HG03571 (cell line): ENCODE measurements around the gene CREB5.
"Not testable (repeated sequence)": the region's sequence is repeated elsewhere in the genome, so short reads cannot be mapped to it uniquely, and the experiment has no call there.

Experiments used
- ATAC-seq: cut with Tn5 transposase; IDR thresholded peaks from one replicate; pipeline ENCODE4 v1.9.1; 2021; ENCODE audit not compliant: unreplicated experiment

Gene CREB5

GRCh38 chr7:28573059-28573553, 160.8 kb downstream of the CREB5 start:
- no peak for ATAC-seq

GRCh38 chr7:28573651-28574301, 161.5 kb downstream of the CREB5 start:
- ATAC-seq: no peak

- no peak for ATAC-seq
Measured at GRCh38 chr7:28575241-28575643, 162.9 kb downstream of the CREB5 start.

- ATAC-seq: no peak
Measured at GRCh38 chr7:28576656-28577055, 164.3 kb downstream of the CREB5 start.

GRCh38 chr7:28579571-28579970, 167.3 kb downstream of the CREB5 start:
- no peak for ATAC-seq

- no peak for ATAC-seq
Measured at GRCh38 chr7:28580665-28581064, 168.3 kb downstream of the CREB5 start.

GRCh38 chr7:28581351-28581750, 169.0 kb downstream of the CREB5 start:
- no peak for ATAC-seq

- no peak for ATAC-seq
Measured at GRCh38 chr7:28582226-28582625, 169.9 kb downstream of the CREB5 start.

- no peak for ATAC-seq
Measured at GRCh38 chr7:28584235-28584634, 171.9 kb downstream of the CREB5 start.

GRCh38 chr7:28586736-28587135, 174.4 kb downstream of the CREB5 start:
- no peak for ATAC-seq

GRCh38 chr7:28587211-28587610, 174.9 kb downstream of the CREB5 start:
- ATAC-seq: no peak

- ATAC-seq: no peak
Measured at GRCh38 chr7:28588602-28589001, 176.3 kb downstream of the CREB5 start.

- ATAC-seq: no peak
Measured at GRCh38 chr7:28591041-28591674, 178.8 kb downstream of the CREB5 start.

- ATAC-seq: no peak
Measured at GRCh38 chr7:28591725-28592349, 179.5 kb downstream of the CREB5 start.

GRCh38 chr7:28592861-28593260, 180.5 kb downstream of the CREB5 start:
- ATAC-seq: no peak

GRCh38 chr7:28595076-28595475, 182.8 kb downstream of the CREB5 start:
- ATAC-seq: no peak

- ATAC-seq: no peak
Measured at GRCh38 chr7:28595801-28596200, 183.5 kb downstream of the CREB5 start.

- ATAC-seq: no peak
Measured at GRCh38 chr7:28596245-28596935, 184.1 kb downstream of the CREB5 start.

GRCh38 chr7:28597284-28597683, 185.0 kb downstream of the CREB5 start:
- no peak for ATAC-seq

- ATAC-seq: not testable (repeated sequence)
Measured at GRCh38 chr7:28598037-28598436, 185.7 kb downstream of the CREB5 start.

GRCh38 chr7:28598586-28598985, 186.3 kb downstream of the CREB5 start:
- no peak for ATAC-seq

GRCh38 chr7:28599411-28599810, 187.1 kb downstream of the CREB5 start:
- no peak for ATAC-seq
